Ishikawa (cell line): ENCODE measurements around the gene ANK3.

ENCODE experiments used
- RAD21 ChIP-seq: IDR thresholded peaks from 2 replicates; pipeline ENCODE4 v1.6.1; 2012; ENCODE audit warnings: low read depth
- TCF12 ChIP-seq: IDR thresholded peaks from 2 replicates; pipeline ENCODE4 v1.6.1; 2012; ENCODE audit warnings: low read depth

DNA sequence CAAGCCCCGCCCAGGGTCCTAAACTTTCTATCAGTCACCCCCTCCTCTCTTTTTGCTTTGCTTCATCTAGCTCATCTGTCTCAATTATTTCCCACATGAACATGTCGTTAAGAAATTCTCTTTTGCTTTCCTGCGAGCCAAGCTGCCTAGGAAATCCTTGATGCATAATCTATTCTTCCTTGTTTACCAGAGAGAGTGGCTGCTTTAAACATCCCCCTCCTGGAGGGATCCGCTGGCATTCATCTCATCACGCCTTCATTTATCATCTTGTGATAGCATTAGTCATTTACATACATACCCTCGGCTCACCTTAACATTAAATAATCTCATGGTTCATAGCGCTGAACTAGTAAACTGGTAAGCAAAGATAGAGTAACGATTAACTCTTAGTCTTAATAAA is 96.7 kb downstream of the ANK3 start:
- no peak for TF ChIP-seq RAD21
- no peak for TF ChIP-seq TCF12
